Activated CD4-positive, alpha-beta T cell treated with anti-CD3 and anti-CD28 coated beads for 24 hours (primary cell): ENCODE results near the gene ZDHHC8.

Source experiments
- DNase-seq, 2 donors: peaks; one replicate each; pipeline ENCODE4 v3.0.0-alpha.2; 2020; ENCODE audit warnings: low read depth in 2 of 2

The ZDHHC8 gene

GRCh38 chr22:20129747-20130014 is 1.9 kb upstream of the ZDHHC8 start:
- no peak for DNase-seq

GRCh38 chr22:20130319-20130718 is 1.3 kb upstream of the ZDHHC8 start:
- DNase-seq, result no peak

- peak; percentile 70 to 73 for DNase-seq
Observed at GRCh38 chr22:20130731-20131596, 640 bp upstream of the ZDHHC8 start.

- no peak for DNase-seq
Observed at GRCh38 chr22:20131859-20132685, 468 bp downstream of the ZDHHC8 start.

GRCh38 chr22:20132686-20133246 is 1.2 kb downstream of the ZDHHC8 start:
- DNase-seq, result no peak

- DNase-seq, result no peak
Observed at GRCh38 chr22:20133930-20134549, 2.4 kb downstream of the ZDHHC8 start.

- DNase-seq, result no peak
Observed at GRCh38 chr22:20135265-20135664, 3.7 kb downstream of the ZDHHC8 start.

- no peak for DNase-seq
Observed at GRCh38 chr22:20135806-20136602, 4.4 kb downstream of the ZDHHC8 start.

- no peak for DNase-seq
Observed at GRCh38 chr22:20136603-20136873, 4.9 kb downstream of the ZDHHC8 start.

GRCh38 chr22:20137113-20137512 is 5.5 kb downstream of the ZDHHC8 start:
- no peak for DNase-seq

- DNase-seq, result no peak
Observed at GRCh38 chr22:20137671-20138416, 6.2 kb downstream of the ZDHHC8 start.

GRCh38 chr22:20138417-20138738 is 6.8 kb downstream of the ZDHHC8 start:
- no peak for DNase-seq

- no peak for DNase-seq
Observed at GRCh38 chr22:20138868-20139267, 7.3 kb downstream of the ZDHHC8 start.

GRCh38 chr22:20139391-20140106 is 7.9 kb downstream of the ZDHHC8 start:
- DNase-seq, result no peak

GRCh38 chr22:20140107-20140445 is 8.5 kb downstream of the ZDHHC8 start:
- no peak for DNase-seq

GRCh38 chr22:20140521-20140964 is 8.9 kb downstream of the ZDHHC8 start:
- no peak for DNase-seq

- no peak for DNase-seq
Observed at GRCh38 chr22:20141186-20142077, 9.8 kb downstream of the ZDHHC8 start.

- DNase-seq, result no peak
Observed at GRCh38 chr22:20142711-20143621, 11.4 kb downstream of the ZDHHC8 start.
